ENCODE data around the gene SETBP1. TPM values are rescaled to one million over a fixed set of nuclear protein-coding genes. Genes with fewer than 3 reads are reported as not detected.

Gene SETBP1
- total RNA-seq, 1 experiment from 2014 or later, result 4.0 TPM

- Mint-ChIP-seq H3K27ac (ENCODE audit: unreplicated experiment) (no peak overlapping the region), H3K4me1 (ENCODE audit: low read depth, unreplicated experiment) (peaks cover 25% of the 10 kb centered on the region), H3K4me3 (ENCODE audit: unreplicated experiment) (no peak overlapping the region), H3K36me3 (ENCODE audit: insufficient read depth, unreplicated experiment) (no peaks in the 10 kb centered on the region), H3K9me3 (ENCODE audit: unreplicated experiment) (no peaks in the 10 kb centered on the region), H3K27me3 (ENCODE audit: insufficient read depth, unreplicated experiment) (no peaks in the 10 kb centered on the region)
- Histone ChIP-seq H3K4me3 (ENCODE audit: low read depth, low read length) (no peak overlapping the region), H3K36me3 (ENCODE audit: control insufficient read depth, insufficient read depth, low read length) (no peaks in the 10 kb centered on the region), H3K9me3 (no peaks in the 10 kb centered on the region), H3K27me3 (replicated peaks; ENCODE audit: control insufficient read depth, insufficient read depth, low read length) (no peaks in the 10 kb centered on the region), H3K4me1 (peaks cover 17% of the 10 kb centered on the region; the same call in 1 of the 2 replicates)
- no peak for TF ChIP-seq CTCF (IDR thresholded peaks at IDR 0.05; ENCODE audit: insufficient read depth in 1 of 2, low read depth in 1 of 2, low read length in 1 of 2, severe bottlenecking in 1 of 2, unreplicated experiment in 1 of 2)
- no peak for DNase-seq
- intact Hi-C loops (cut with micrococcal nuclease; ENCODE audit: unreplicated experiment), result no loop called here
- BruUV-seq (replicated peaks), result no TSS peak
- ChIA-PET POLR2A (no interaction called here), CTCF (no interaction called here)
These were observed 98.1 kb downstream of the SETBP1 start for GRCh38 chr18:44778788-44779187.

GRCh38 chr18:44779753-44780292, 99.1 kb downstream of the SETBP1 start:
- ChIA-PET CTCF (no interaction called here), POLR2A (no interaction called here)
- intact Hi-C loops (cut with micrococcal nuclease; ENCODE audit: unreplicated experiment), result no loop called here
- no peak for DNase-seq
- no peaks in the 10 kb centered on the region for H3K9me3 ChIP-seq
- H3K27me3 Mint-ChIP-seq (ENCODE audit: insufficient read depth, unreplicated experiment), result no peaks in the 10 kb centered on the region
- no peaks in the 10 kb centered on the region for H3K27me3 ChIP-seq (replicated peaks; ENCODE audit: control insufficient read depth, insufficient read depth, low read length)
- H3K36me3 Mint-ChIP-seq (ENCODE audit: insufficient read depth, unreplicated experiment), result no peaks in the 10 kb centered on the region
- no peak overlapping the region for H3K4me3 Mint-ChIP-seq (ENCODE audit: unreplicated experiment)
- H3K36me3 ChIP-seq (ENCODE audit: control insufficient read depth, insufficient read depth, low read length), result no peaks in the 10 kb centered on the region
- H3K27ac Mint-ChIP-seq (ENCODE audit: unreplicated experiment), result peak overlapping the region; percentile 13
- no peak for TF ChIP-seq CTCF (IDR thresholded peaks at IDR 0.05; ENCODE audit: insufficient read depth in 1 of 2, low read depth in 1 of 2, low read length in 1 of 2, severe bottlenecking in 1 of 2, unreplicated experiment in 1 of 2)
- H3K4me1 ChIP-seq, result peaks cover 17% of the 10 kb centered on the region; the same call in 1 of the 2 replicates
- peaks cover 25% of the 10 kb centered on the region for H3K4me1 Mint-ChIP-seq (ENCODE audit: low read depth, unreplicated experiment)
- H3K9me3 Mint-ChIP-seq (ENCODE audit: unreplicated experiment), result no peaks in the 10 kb centered on the region
- H3K4me3 ChIP-seq (ENCODE audit: low read depth, low read length), result no peak overlapping the region
- no TSS peak for BruUV-seq (replicated peaks)

GRCh38 chr18:44781886-44782285, 101.2 kb downstream of the SETBP1 start:
- H3K27ac Mint-ChIP-seq (ENCODE audit: unreplicated experiment), result no peak overlapping the region
- POLR2A ChIA-PET, result interaction anchor here (0.6 kb wide), 1 partner anchor 11 kb away, joined by 3 read pairs; no protein-coding TSS in a partner anchor

More at GRCh38 chr18:44781886-44782285, 101.2 kb downstream of the SETBP1 start:
- Histone ChIP-seq H3K4me3 (ENCODE audit: low read depth, low read length) (no peak overlapping the region), H3K36me3 (ENCODE audit: control insufficient read depth, insufficient read depth, low read length) (no peaks in the 10 kb centered on the region), H3K27me3 (replicated peaks; ENCODE audit: control insufficient read depth, insufficient read depth, low read length) (no peaks in the 10 kb centered on the region), H3K9me3 (no peaks in the 10 kb centered on the region), H3K4me1 (peaks cover 17% of the 10 kb centered on the region; the same call in 1 of the 2 replicates)
- H3K9me3 Mint-ChIP-seq (ENCODE audit: unreplicated experiment), result no peaks in the 10 kb centered on the region
- TF ChIP-seq CTCF (IDR thresholded peaks at IDR 0.05; ENCODE audit: insufficient read depth in 1 of 2, low read depth in 1 of 2, low read length in 1 of 2, severe bottlenecking in 1 of 2, unreplicated experiment in 1 of 2), result no peak
- H3K4me3 Mint-ChIP-seq (ENCODE audit: unreplicated experiment), result no peak overlapping the region
- BruUV-seq (replicated peaks), result no TSS peak
- no peak for DNase-seq
- H3K4me1 Mint-ChIP-seq (ENCODE audit: low read depth, unreplicated experiment), result peaks cover 25% of the 10 kb centered on the region
- CTCF ChIA-PET, result no interaction called here
- no peaks in the 10 kb centered on the region for H3K27me3 Mint-ChIP-seq (ENCODE audit: insufficient read depth, unreplicated experiment)
- H3K36me3 Mint-ChIP-seq (ENCODE audit: insufficient read depth, unreplicated experiment), result no peaks in the 10 kb centered on the region
- intact Hi-C loops (cut with micrococcal nuclease; ENCODE audit: unreplicated experiment), result no loop called here
